Measurements from ENCODE around the gene LARGE1.

LARGE1 gene

DNA sequence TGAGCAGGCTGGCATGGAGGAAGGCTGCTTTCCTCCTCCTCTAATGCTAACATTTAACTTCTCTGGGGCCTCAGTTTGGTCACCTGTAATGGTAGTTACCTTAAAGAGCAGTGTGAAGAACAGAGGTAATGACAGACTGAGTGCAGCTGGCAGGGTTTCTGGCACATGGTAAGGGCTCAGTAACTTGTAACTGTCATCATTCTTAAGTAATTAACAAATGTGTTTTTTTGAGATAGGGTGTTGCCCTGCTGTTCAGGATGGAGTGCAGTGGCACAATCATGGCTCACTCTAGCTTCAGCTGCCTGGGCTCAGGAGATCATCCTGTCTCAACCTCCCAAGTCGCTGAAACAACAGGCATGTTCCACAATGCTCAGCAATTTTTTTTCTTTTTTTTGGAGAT, 620.1 kb downstream of the LARGE1 start:
- H3K4me3 ChIP-seq (replicated peaks; ENCODE audit: insufficient read depth, low read length), result no peak overlapping the region
- H3K27me3 ChIP-seq (ENCODE audit: insufficient read depth, poor library complexity, severe bottlenecking), result no peaks in the 10 kb centered on the region
- TF ChIP-seq, protein P1, sequence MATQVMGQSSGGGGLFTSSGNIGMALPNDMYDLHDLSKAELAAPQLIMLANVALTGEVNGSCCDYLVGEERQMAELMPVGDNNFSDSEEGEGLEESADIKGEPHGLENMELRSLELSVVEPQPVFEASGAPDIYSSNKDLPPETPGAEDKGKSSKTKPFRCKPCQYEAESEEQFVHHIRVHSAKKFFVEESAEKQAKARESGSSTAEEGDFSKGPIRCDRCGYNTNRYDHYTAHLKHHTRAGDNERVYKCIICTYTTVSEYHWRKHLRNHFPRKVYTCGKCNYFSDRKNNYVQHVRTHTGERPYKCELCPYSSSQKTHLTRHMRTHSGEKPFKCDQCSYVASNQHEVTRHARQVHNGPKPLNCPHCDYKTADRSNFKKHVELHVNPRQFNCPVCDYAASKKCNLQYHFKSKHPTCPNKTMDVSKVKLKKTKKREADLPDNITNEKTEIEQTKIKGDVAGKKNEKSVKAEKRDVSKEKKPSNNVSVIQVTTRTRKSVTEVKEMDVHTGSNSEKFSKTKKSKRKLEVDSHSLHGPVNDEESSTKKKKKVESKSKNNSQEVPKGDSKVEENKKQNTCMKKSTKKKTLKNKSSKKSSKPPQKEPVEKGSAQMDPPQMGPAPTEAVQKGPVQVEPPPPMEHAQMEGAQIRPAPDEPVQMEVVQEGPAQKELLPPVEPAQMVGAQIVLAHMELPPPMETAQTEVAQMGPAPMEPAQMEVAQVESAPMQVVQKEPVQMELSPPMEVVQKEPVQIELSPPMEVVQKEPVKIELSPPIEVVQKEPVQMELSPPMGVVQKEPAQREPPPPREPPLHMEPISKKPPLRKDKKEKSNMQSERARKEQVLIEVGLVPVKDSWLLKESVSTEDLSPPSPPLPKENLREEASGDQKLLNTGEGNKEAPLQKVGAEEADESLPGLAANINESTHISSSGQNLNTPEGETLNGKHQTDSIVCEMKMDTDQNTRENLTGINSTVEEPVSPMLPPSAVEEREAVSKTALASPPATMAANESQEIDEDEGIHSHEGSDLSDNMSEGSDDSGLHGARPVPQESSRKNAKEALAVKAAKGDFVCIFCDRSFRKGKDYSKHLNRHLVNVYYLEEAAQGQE (IDR thresholded peaks at IDR 0.05; ENCODE audit: insufficient replicate concordance, low read depth), result no peak
- TF ChIP-seq GABPA (IDR thresholded peaks at IDR 0.05; ENCODE audit: low read depth), result no peak
- TF ChIP-seq, protein P2, sequence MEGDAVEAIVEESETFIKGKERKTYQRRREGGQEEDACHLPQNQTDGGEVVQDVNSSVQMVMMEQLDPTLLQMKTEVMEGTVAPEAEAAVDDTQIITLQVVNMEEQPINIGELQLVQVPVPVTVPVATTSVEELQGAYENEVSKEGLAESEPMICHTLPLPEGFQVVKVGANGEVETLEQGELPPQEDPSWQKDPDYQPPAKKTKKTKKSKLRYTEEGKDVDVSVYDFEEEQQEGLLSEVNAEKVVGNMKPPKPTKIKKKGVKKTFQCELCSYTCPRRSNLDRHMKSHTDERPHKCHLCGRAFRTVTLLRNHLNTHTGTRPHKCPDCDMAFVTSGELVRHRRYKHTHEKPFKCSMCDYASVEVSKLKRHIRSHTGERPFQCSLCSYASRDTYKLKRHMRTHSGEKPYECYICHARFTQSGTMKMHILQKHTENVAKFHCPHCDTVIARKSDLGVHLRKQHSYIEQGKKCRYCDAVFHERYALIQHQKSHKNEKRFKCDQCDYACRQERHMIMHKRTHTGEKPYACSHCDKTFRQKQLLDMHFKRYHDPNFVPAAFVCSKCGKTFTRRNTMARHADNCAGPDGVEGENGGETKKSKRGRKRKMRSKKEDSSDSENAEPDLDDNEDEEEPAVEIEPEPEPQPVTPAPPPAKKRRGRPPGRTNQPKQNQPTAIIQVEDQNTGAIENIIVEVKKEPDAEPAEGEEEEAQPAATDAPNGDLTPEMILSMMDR (IDR thresholded peaks at IDR 0.05; ENCODE audit: insufficient read depth, low read length), result no peak
- DNase-seq (ENCODE audit: low read depth in 1 of 2, low spot score in 1 of 2), result no peak
- H3K27ac ChIP-seq (replicated peaks), result no peak overlapping the region

DNA sequence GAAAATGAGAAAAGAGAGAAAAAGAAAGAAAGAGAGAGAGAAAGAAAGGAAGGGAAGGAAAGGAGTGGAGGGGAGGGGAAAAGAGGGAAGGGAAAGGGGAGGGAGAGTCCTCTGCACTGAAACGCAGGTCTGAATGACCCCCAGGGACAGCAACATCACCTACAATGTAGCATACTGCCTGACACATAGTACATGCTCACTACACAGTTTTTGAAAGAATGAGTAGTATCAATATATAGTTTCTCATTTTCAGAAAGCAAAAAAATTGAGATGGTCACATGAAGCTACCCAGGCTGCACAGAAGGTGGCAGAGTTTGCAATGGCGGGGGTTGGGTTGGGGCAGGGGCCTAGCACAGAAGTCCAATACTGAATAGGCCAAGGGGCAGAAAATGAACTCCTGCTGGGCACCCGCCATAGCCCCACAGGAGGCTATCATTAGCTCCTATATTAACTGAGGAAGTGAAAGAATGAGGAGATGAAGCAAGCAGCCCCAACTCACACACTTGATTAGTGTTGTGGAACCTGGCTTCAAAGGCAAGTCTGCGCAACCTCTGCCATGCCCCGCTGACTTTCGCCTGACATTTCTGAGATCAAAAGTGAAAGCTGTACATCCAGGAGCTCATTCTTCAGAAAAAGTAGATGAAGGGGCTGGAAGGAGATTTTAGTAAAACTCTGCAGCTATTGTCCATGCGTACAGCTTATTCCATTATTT, 620.9 kb downstream of the LARGE1 start:
- peak in 1 of 2 experiments; percentile 1 for DNase-seq (ENCODE audit: low read depth in 1 of 2, low spot score in 1 of 2)
- H3K4me3 ChIP-seq (replicated peaks; ENCODE audit: insufficient read depth, low read length), result no peak overlapping the region
- no peaks in the 10 kb centered on the region for H3K27me3 ChIP-seq (ENCODE audit: insufficient read depth, poor library complexity, severe bottlenecking)
- H3K27ac ChIP-seq (replicated peaks), result no peak overlapping the region
- TF ChIP-seq SPI1 (IDR thresholded peaks at IDR 0.05; ENCODE audit: borderline replicate concordance, low read depth), result no peak
- TF ChIP-seq POLR2AphosphoS5 (IDR thresholded peaks at IDR 0.05; ENCODE audit: low read depth), result no peak
- TF ChIP-seq, protein P1 (IDR thresholded peaks at IDR 0.05; ENCODE audit: insufficient replicate concordance, low read depth), result no peak
- TF ChIP-seq, protein P2 (IDR thresholded peaks at IDR 0.05; ENCODE audit: insufficient read depth, low read length), result no peak
- TF ChIP-seq GABPA (IDR thresholded peaks at IDR 0.05; ENCODE audit: low read depth), result no peak

DNA sequence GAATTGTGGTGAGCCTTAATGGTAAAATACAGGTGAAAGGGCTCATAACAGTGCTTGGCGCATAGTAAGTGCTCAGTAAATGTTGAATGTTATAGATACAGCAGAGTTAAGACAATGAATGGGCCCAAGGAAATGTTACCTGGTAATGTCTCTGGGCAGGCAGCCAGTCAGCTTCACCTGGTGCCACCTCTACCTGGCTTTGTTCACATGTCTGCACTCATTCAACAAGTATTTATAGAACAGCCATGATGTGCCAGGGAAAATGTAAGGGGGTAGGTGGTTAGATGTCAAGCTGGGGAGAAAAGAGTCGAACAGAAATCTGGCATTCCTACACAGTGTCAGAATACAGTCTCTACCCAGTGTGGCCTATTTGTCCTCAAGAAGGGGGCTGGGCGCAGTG, 623.3 kb downstream of the LARGE1 start:
- no peak overlapping the region for H3K4me3 ChIP-seq (replicated peaks; ENCODE audit: insufficient read depth, low read length)
- TF ChIP-seq, protein P2 (IDR thresholded peaks at IDR 0.05; ENCODE audit: insufficient read depth, low read length), result no peak
- TF ChIP-seq, protein P1 (IDR thresholded peaks at IDR 0.05; ENCODE audit: insufficient replicate concordance, low read depth), result no peak
- TF ChIP-seq POLR2AphosphoS5 (IDR thresholded peaks at IDR 0.05; ENCODE audit: low read depth) (no peak), GABPA (IDR thresholded peaks at IDR 0.05; ENCODE audit: low read depth) (no peak), SPI1 (IDR thresholded peaks at IDR 0.05; ENCODE audit: borderline replicate concordance, low read depth) (no peak)
- no peak overlapping the region for H3K27ac ChIP-seq (replicated peaks)
- DNase-seq (ENCODE audit: low read depth in 1 of 2, low spot score in 1 of 2), result no peak
- H3K27me3 ChIP-seq (ENCODE audit: insufficient read depth, poor library complexity, severe bottlenecking), result no peaks in the 10 kb centered on the region
